ENCODE data around the gene SH3YL1. TPM values are rescaled to one million over a fixed set of nuclear protein-coding genes. Genes with fewer than 3 reads are reported as not detected.
A peak's percentile ranks its signal among the peaks of the same experiment; 100 is the strongest.

SH3YL1 gene
- 49.5 TPM for total RNA-seq
- polyA plus RNA-seq: 10 to 100 TPM; 27.8 to 52.5 (median 39.4) TPM

- Histone ChIP-seq H3K27me3 (ENCODE audit: control insufficient read depth, insufficient read depth, low read length) (no peaks in the 10 kb centered on the region), H3K9me3 (ENCODE audit: control insufficient read depth in 2 of 2, low read length in 2 of 2) (no peaks in the 10 kb centered on the region), H3K4me1 (ENCODE audit: control insufficient read depth, insufficient read depth, low read length, poor library complexity, severe bottlenecking) (peaks cover 39% of the 10 kb centered on the region), H3K27ac (ENCODE audit: insufficient read depth, low read length, poor library complexity, severe bottlenecking) (peak within 1 kb of the TSS; percentile 89), H3K36me3 (ENCODE audit: control insufficient read depth, insufficient read depth, low read length) (no peaks in the 10 kb centered on the region), H3K4me3 (ENCODE audit: low read depth, low read length) (peak within 1 kb of the TSS; percentile 91)
- Mint-ChIP-seq H3K36me3 (peaks cover 7% of the 10 kb centered on the region), H3K27ac (peak within 1 kb of the TSS; percentile 93 to 98 (median 95)), H3K4me3 (peak within 1 kb of the TSS; percentile 92 to 98 (median 94)), H3K9me3 (peaks cover 0 to 3% (median 0%) of the 10 kb centered on the region in 7 donors), H3K4me1 (peaks cover 18 to 62% (median 25%) of the 10 kb centered on the region in 4 donors), H3K27me3 (peaks cover 4% of the 10 kb centered on the region)
- peak; percentile 54 to 76 (median 69) for DNase-seq
- ATAC-seq (ENCODE audit: low read depth in 2 of 2): peak; percentile 22 to 37
Observed at GRCh38 chr2:263774-264492, at the start of gene SH3YL1. Gene SH3YL1 (minus strand): TSS chr2:264032. CDS start chr2:263984, 48 bp downstream.

GRCh38 chr2:310994-311393, 47.2 kb upstream of the SH3YL1 start:
- H3K4me1 Mint-ChIP-seq: no peaks in the 10 kb centered on the region
- H3K4me3 Mint-ChIP-seq: no peak overlapping the region

GRCh38 chr2:309954-310510, 46.2 kb upstream of the SH3YL1 start:
- Histone ChIP-seq H3K9me3 (ENCODE audit: control insufficient read depth in 2 of 2, low read length in 2 of 2) (no peaks in the 10 kb centered on the region), H3K27ac (ENCODE audit: insufficient read depth, low read length, poor library complexity, severe bottlenecking) (no peak overlapping the region), H3K4me1 (ENCODE audit: control insufficient read depth, insufficient read depth, low read length, poor library complexity, severe bottlenecking) (no peaks in the 10 kb centered on the region), H3K36me3 (ENCODE audit: control insufficient read depth, insufficient read depth, low read length) (no peaks in the 10 kb centered on the region), H3K27me3 (ENCODE audit: control insufficient read depth, insufficient read depth, low read length) (no peaks in the 10 kb centered on the region), H3K4me3 (ENCODE audit: low read depth, low read length) (no peak overlapping the region)
- Mint-ChIP-seq H3K27me3 (peaks cover 5% of the 10 kb centered on the region), H3K4me1 (no peaks in the 10 kb centered on the region), H3K36me3 (no peaks in the 10 kb centered on the region), H3K4me3 (no peak overlapping the region), H3K27ac (no peak overlapping the region), H3K9me3 (peaks cover 0 to 2% (median 0%) of the 10 kb centered on the region in 7 donors)
- ATAC-seq (ENCODE audit: low read depth in 2 of 2) (no peak), DNase-seq (no peak)

More at GRCh38 chr2:310994-311393, 47.2 kb upstream of the SH3YL1 start:
- H3K9me3 ChIP-seq (ENCODE audit: control insufficient read depth in 2 of 2, low read length in 2 of 2): no peaks in the 10 kb centered on the region
- no peak for DNase-seq
- Mint-ChIP-seq H3K9me3 (peaks cover 0 to 2% (median 0%) of the 10 kb centered on the region in 7 donors), H3K36me3 (no peaks in the 10 kb centered on the region), H3K27me3 (peaks cover 7% of the 10 kb centered on the region), H3K27ac (no peak overlapping the region)
- H3K4me3 ChIP-seq (ENCODE audit: low read depth, low read length): no peak overlapping the region
- no peaks in the 10 kb centered on the region for H3K27me3 ChIP-seq (ENCODE audit: control insufficient read depth, insufficient read depth, low read length)
- no peaks in the 10 kb centered on the region for H3K4me1 ChIP-seq (ENCODE audit: control insufficient read depth, insufficient read depth, low read length, poor library complexity, severe bottlenecking)
- H3K27ac ChIP-seq (ENCODE audit: insufficient read depth, low read length, poor library complexity, severe bottlenecking): no peak overlapping the region
- no peak for ATAC-seq (ENCODE audit: low read depth in 2 of 2)
- H3K36me3 ChIP-seq (ENCODE audit: control insufficient read depth, insufficient read depth, low read length): no peaks in the 10 kb centered on the region

GRCh38 chr2:309148-309953, 45.5 kb upstream of the SH3YL1 start:
- Mint-ChIP-seq H3K4me1 (no peaks in the 10 kb centered on the region), H3K4me3 (no peak overlapping the region), H3K36me3 (no peaks in the 10 kb centered on the region), H3K27me3 (peaks cover 5% of the 10 kb centered on the region), H3K9me3 (peaks cover 0 to 2% (median 0%) of the 10 kb centered on the region in 7 donors), H3K27ac (no peak overlapping the region)
- Histone ChIP-seq H3K4me3 (ENCODE audit: low read depth, low read length) (no peak overlapping the region), H3K27ac (ENCODE audit: insufficient read depth, low read length, poor library complexity, severe bottlenecking) (no peak overlapping the region), H3K36me3 (ENCODE audit: control insufficient read depth, insufficient read depth, low read length) (no peaks in the 10 kb centered on the region), H3K9me3 (ENCODE audit: control insufficient read depth in 2 of 2, low read length in 2 of 2) (no peaks in the 10 kb centered on the region), H3K4me1 (ENCODE audit: control insufficient read depth, insufficient read depth, low read length, poor library complexity, severe bottlenecking) (no peaks in the 10 kb centered on the region), H3K27me3 (ENCODE audit: control insufficient read depth, insufficient read depth, low read length) (no peaks in the 10 kb centered on the region)
- no peak for DNase-seq
- ATAC-seq (ENCODE audit: low read depth in 2 of 2): no peak

GRCh38 chr2:305366-305765, 41.5 kb upstream of the SH3YL1 start:
- Mint-ChIP-seq H3K27me3 (no peaks in the 10 kb centered on the region), H3K27ac (no peak overlapping the region), H3K4me1 (no peaks in the 10 kb centered on the region), H3K36me3 (peaks cover 5% of the 10 kb centered on the region), H3K9me3 (peaks cover 0 to 11% (median 5%) of the 10 kb centered on the region in 7 donors), H3K4me3 (no peak overlapping the region)
- Histone ChIP-seq H3K27me3 (ENCODE audit: control insufficient read depth, insufficient read depth, low read length) (no peaks in the 10 kb centered on the region), H3K36me3 (ENCODE audit: control insufficient read depth, insufficient read depth, low read length) (no peaks in the 10 kb centered on the region), H3K27ac (ENCODE audit: insufficient read depth, low read length, poor library complexity, severe bottlenecking) (no peak overlapping the region), H3K4me1 (ENCODE audit: control insufficient read depth, insufficient read depth, low read length, poor library complexity, severe bottlenecking) (no peaks in the 10 kb centered on the region), H3K4me3 (ENCODE audit: low read depth, low read length) (no peak overlapping the region), H3K9me3 (ENCODE audit: control insufficient read depth in 2 of 2, low read length in 2 of 2) (no peaks in the 10 kb centered on the region)
- ATAC-seq (ENCODE audit: low read depth in 2 of 2): no peak
- no peak for DNase-seq

GRCh38 chr2:296354-296753, 32.5 kb upstream of the SH3YL1 start:
- H3K36me3 ChIP-seq (ENCODE audit: control insufficient read depth, insufficient read depth, low read length): no peaks in the 10 kb centered on the region
- ATAC-seq (ENCODE audit: low read depth in 2 of 2): no peak
- peaks cover 12% of the 10 kb centered on the region for H3K27me3 ChIP-seq (ENCODE audit: control insufficient read depth, insufficient read depth, low read length)
- no peak overlapping the region for H3K4me3 ChIP-seq (ENCODE audit: low read depth, low read length)
- H3K9me3 ChIP-seq (ENCODE audit: control insufficient read depth in 2 of 2, low read length in 2 of 2): no peaks in the 10 kb centered on the region
- Mint-ChIP-seq H3K36me3 (peaks cover 5% of the 10 kb centered on the region), H3K4me1 (no peaks in the 10 kb centered on the region), H3K27ac (peak overlapping the region in 1 of 3 donors; percentile 52), H3K9me3 (peaks cover 0 to 20% (median 4%) of the 10 kb centered on the region in 7 donors), H3K4me3 (no peak overlapping the region), H3K27me3 (peaks cover 20% of the 10 kb centered on the region)
- no peaks in the 10 kb centered on the region for H3K4me1 ChIP-seq (ENCODE audit: control insufficient read depth, insufficient read depth, low read length, poor library complexity, severe bottlenecking)
- no peak for DNase-seq
- no peak overlapping the region for H3K27ac ChIP-seq (ENCODE audit: insufficient read depth, low read length, poor library complexity, severe bottlenecking)

GRCh38 chr2:295090-295489, 31.3 kb upstream of the SH3YL1 start:
- Mint-ChIP-seq H3K36me3 (no peaks in the 10 kb centered on the region), H3K27ac (no peak overlapping the region), H3K27me3 (peaks cover 33% of the 10 kb centered on the region), H3K4me1 (peaks cover 0 to 1% (median under 1%) of the 10 kb centered on the region in 4 donors), H3K9me3 (peaks cover 0 to 14% (median 0%) of the 10 kb centered on the region in 7 donors), H3K4me3 (no peak overlapping the region)
- ATAC-seq (ENCODE audit: low read depth in 2 of 2) (no peak), DNase-seq (no peak)
- Histone ChIP-seq H3K4me3 (ENCODE audit: low read depth, low read length) (no peak overlapping the region), H3K27me3 (ENCODE audit: control insufficient read depth, insufficient read depth, low read length) (peaks cover 22% of the 10 kb centered on the region), H3K27ac (ENCODE audit: insufficient read depth, low read length, poor library complexity, severe bottlenecking) (no peak overlapping the region), H3K9me3 (ENCODE audit: control insufficient read depth in 2 of 2, low read length in 2 of 2) (no peaks in the 10 kb centered on the region), H3K4me1 (ENCODE audit: control insufficient read depth, insufficient read depth, low read length, poor library complexity, severe bottlenecking) (peaks cover 2% of the 10 kb centered on the region), H3K36me3 (ENCODE audit: control insufficient read depth, insufficient read depth, low read length) (no peaks in the 10 kb centered on the region)

Measured in CD4-positive, CD25-positive, alpha-beta regulatory T cell (primary cell).